Testis (tissue), 3 donors: Measurements from ENCODE around the gene PITPNC1. TPM values are rescaled to one million over a fixed set of nuclear protein-coding genes. Genes with fewer than 3 reads are reported as not detected.

Experiments
- DNase-seq: peaks from one replicate; pipeline ENCODE4 v3.0.0-alpha.2; 2019
- H3K27ac ChIP-seq, 2 donors: fragments of 200-600 bp; sonication (generic); one replicate each; pipeline ENCODE4 v1.5.1; 2019
- H3K27me3 ChIP-seq: fragments of 200-600 bp; sonication (generic); one replicate; pipeline ENCODE4 v1.5.1; 2019
- H3K36me3 ChIP-seq: fragments of 200-600 bp; sonication (generic); one replicate; pipeline ENCODE4 v1.5.1; 2017; ENCODE audit warnings: low read depth; ENCODE audit errors: missing control alignments
- H3K4me1 ChIP-seq: fragments of 200-600 bp; sonication (generic); one replicate; pipeline ENCODE4 v1.5.1; 2019
- H3K4me3 ChIP-seq, 2 donors: fragments of 200-600 bp; sonication (generic); one replicate each; pipeline ENCODE4 v1.5.1; 2017 to 2019
- H3K9me3 ChIP-seq: fragments of 200-600 bp; sonication (generic); one replicate; pipeline ENCODE4 v1.5.1; 2017
- POLR2A ChIP-seq: fragments of 450-650 bp; IDR thresholded peaks from one replicate; pipeline ENCODE4 v1.6.1; 2017; ENCODE audit warnings: antibody characterized with exemption, mild to moderate bottlenecking, moderate library complexity
- WGBS, 2 donors: methylation state at CpG; one replicate each; pipeline ENCODE4 v1.1.5; 2018; 5-methylcytosine and 5-hydroxymethylcytosine counted together
- intact Hi-C: fragments of 100-400 bp; cut with DNase I; formaldehyde crosslinking; loops from one replicate; pipeline ENCODE4 v1.15.1; 2023; ENCODE audit warnings: low total_unique reads
- polyA plus RNA-seq: library from polyadenylated mRNA; stranded (reverse); fragments of 350-450 nt; fragmentation: Illumina TruSeq; extraction: RNeasy Lipid Tissue Mini Kit (QIAGEN cat#74804); gene quantifications from one replicate; pipeline ENCODE4 v1.2.3, GENCODE V29; 2014; ENCODE audit warnings: low read depth, low replicate concordance; ENCODE audit not compliant: insufficient read depth
- total RNA-seq, 2 donors: library from RNA; depleted of rRNA; stranded (reverse); fragments of >200 nt; gene quantifications; one replicate each; pipeline ENCODE4 v1.2.3, GENCODE V29; 2016
- TF ChIP-seq, protein P1 (sequence below), 3 experiments: fragments of 450-650 bp in 2 of 3; fragments of 200-600 bp in 1 of 3; sonication (generic) in 1 of 3; IDR thresholded peaks; one replicate each; pipeline ENCODE4 v1.5.1; 2016 to 2019; ENCODE audit warnings: antibody characterized with exemption in 3 of 3, mild to moderate bottlenecking in 2 of 3, moderate library complexity in 1 of 3

The PITPNC1 gene
- total and polyA plus RNA-seq, 3 donors from 2014 or later = 8.3 to 12.8 (median 12.2) TPM

DNA sequence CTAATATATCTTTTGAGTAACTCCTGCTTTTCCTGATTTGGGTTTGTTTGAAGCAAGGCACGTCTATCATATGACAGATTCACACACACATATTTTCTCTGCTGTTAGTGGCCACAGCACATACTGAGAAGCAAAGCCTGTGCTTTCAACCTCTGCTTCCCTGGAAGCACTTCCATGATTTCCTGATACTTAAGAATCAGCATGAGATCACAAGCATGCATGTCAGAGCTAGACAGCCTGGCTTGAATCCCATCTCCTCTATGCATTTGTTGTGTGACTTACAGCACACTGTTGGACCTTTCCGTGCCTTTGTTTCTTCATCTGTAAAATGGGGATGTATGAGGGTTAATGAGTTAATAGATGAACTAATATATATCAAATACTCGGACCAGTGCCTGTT, 189.6 kb downstream of the PITPNC1 start:
- intact Hi-C loops = no loop called here
- no peak for TF ChIP-seq POLR2A
- TF ChIP-seq, protein P1, sequence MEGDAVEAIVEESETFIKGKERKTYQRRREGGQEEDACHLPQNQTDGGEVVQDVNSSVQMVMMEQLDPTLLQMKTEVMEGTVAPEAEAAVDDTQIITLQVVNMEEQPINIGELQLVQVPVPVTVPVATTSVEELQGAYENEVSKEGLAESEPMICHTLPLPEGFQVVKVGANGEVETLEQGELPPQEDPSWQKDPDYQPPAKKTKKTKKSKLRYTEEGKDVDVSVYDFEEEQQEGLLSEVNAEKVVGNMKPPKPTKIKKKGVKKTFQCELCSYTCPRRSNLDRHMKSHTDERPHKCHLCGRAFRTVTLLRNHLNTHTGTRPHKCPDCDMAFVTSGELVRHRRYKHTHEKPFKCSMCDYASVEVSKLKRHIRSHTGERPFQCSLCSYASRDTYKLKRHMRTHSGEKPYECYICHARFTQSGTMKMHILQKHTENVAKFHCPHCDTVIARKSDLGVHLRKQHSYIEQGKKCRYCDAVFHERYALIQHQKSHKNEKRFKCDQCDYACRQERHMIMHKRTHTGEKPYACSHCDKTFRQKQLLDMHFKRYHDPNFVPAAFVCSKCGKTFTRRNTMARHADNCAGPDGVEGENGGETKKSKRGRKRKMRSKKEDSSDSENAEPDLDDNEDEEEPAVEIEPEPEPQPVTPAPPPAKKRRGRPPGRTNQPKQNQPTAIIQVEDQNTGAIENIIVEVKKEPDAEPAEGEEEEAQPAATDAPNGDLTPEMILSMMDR (IDR thresholded peaks at IDR 0.05) = no peak
- DNase-seq = no peak

DNA sequence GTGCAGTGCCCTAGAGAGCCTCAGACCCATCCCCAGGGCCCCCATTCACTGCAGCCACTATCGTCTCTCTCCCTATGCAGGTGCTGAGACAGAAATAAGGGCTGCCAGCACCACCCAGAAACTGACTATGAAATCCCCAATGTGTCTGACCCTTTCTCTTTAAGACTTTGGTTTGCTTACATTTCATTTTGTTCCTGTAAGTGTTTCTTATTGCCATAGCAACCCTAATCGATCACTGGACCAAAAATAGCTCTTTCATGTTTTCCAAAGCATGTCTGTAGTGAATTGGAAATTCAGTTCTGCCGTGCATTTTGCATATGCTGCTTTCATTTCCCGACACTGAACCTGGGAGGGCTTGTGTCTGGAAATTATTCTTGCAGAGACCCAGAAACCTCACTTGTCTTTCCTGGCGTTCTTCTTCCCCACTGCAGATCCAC, 192.0 kb downstream of the PITPNC1 start:
- H3K9me3 ChIP-seq = no peaks in the 10 kb centered on the region
- no peaks in the 10 kb centered on the region for H3K4me1 ChIP-seq
- intact Hi-C loops = no loop called here
- H3K27ac ChIP-seq = no peak overlapping the region
- H3K4me3 ChIP-seq = no peak overlapping the region
- WGBS, 2 donors = 63 to 83% methylated on average over 5 of the region's 5 CpGs
- no peak for DNase-seq
- no peaks in the 10 kb centered on the region for H3K36me3 ChIP-seq
- no peaks in the 10 kb centered on the region for H3K27me3 ChIP-seq
- TF ChIP-seq POLR2A = no peak
- TF ChIP-seq, protein P1 (IDR thresholded peaks at IDR 0.05) = no peak

More for the DNA sequence above, 189.6 kb downstream of the PITPNC1 start:
- Histone ChIP-seq H3K9me3 (no peaks in the 10 kb centered on the region), H3K4me3 (no peak overlapping the region), H3K36me3 (no peaks in the 10 kb centered on the region), H3K4me1 (no peaks in the 10 kb centered on the region), H3K27ac (no peak overlapping the region), H3K27me3 (no peaks in the 10 kb centered on the region)
- 91% methylated on average over 3 of the region's 3 CpGs for WGBS, 2 donors

DNA sequence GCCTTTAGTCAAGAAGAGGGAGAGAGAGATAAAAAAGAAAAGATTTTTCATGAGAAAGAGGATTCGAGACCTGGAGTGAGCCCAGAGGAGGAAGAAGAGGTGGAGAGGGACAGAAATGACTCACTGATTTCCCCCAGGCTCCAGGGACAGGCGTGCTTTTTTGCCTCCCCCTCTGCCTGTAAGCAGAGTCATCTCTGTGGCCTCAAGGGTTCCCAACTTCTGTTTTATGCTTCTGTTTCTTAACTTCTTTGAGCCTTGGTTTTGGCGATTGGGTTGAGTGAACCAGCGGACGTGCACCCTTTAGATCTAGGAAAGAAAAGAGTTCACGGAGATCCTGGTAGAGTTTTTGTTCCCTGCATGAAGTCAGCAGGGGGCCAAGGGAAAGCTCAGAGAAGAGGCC, 192.8 kb downstream of the PITPNC1 start:
- Histone ChIP-seq H3K27me3 (no peaks in the 10 kb centered on the region), H3K27ac (no peak overlapping the region), H3K4me3 (no peak overlapping the region), H3K36me3 (no peaks in the 10 kb centered on the region), H3K9me3 (no peaks in the 10 kb centered on the region), H3K4me1 (no peaks in the 10 kb centered on the region)
- 87 to 91% methylated on average over 6 of the region's 6 CpGs for WGBS, 2 donors
- TF ChIP-seq, protein P1 (IDR thresholded peaks at IDR 0.05) = no peak
- no peak for TF ChIP-seq POLR2A
- no peak for DNase-seq
- intact Hi-C loops = no loop called here

DNA sequence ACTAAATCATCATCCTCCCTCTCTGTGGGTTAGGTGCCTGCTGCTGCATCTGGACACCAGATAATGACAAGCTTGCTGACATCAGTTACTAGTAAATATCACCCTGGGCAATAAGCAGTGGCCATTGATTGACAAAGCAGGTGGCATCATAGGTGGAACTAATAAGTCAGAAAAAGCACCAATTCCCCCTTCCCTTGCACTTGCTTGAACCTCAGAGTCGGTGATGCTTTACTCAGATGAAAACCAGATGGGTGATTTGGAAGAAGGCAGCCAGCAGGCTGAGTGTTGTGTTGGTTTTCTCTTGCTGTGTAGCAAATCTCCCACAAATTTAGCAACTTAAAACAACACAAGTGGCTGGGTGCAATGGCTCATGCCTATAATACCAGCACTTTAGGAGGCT, 193.7 kb downstream of the PITPNC1 start:
- 82 to 100% methylated on average over 1 of the region's 1 CpG for whole genome bisulfite sequencing, 2 donors
- no peak overlapping the region for H3K27ac ChIP-seq
- DNase-seq = no peak

DNA sequence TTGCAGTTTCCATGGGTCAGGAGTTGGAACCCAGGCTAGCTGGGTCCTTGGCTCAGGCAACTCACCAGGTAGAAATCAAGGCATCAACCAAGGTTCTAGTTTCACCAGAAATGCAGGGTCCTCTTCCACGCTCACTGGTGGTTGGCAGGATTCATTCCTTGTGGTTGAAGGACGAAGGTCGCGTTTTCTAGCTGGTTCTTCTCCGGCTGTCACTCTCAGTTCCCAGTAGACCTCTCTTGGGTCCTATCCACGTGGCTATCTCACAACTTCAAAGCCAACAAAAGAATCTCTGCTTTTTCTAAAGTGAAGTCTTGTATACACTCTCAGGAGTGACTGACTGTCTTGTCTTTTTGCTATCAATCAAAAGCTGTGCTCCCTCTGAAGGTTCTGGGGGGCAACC, 194.4 kb downstream of the PITPNC1 start:
- no peaks in the 10 kb centered on the region for H3K27me3 ChIP-seq
- WGBS, 2 donors = 82 to 88% methylated on average over 6 of the region's 6 CpGs
- TF ChIP-seq, protein P1 (IDR thresholded peaks at IDR 0.05) = no peak
- TF ChIP-seq POLR2A = no peak
- H3K27ac ChIP-seq = no peak overlapping the region
- no peak overlapping the region for H3K4me3 ChIP-seq
- H3K4me1 ChIP-seq = no peaks in the 10 kb centered on the region
- no peak for DNase-seq
- intact Hi-C loops = no loop called here
- no peaks in the 10 kb centered on the region for H3K36me3 ChIP-seq
- H3K9me3 ChIP-seq = no peaks in the 10 kb centered on the region

More for the DNA sequence above, 193.7 kb downstream of the PITPNC1 start:
- intact Hi-C loops = no loop called here
- Histone ChIP-seq H3K9me3 (no peaks in the 10 kb centered on the region), H3K27me3 (no peaks in the 10 kb centered on the region), H3K4me3 (no peak overlapping the region), H3K4me1 (no peaks in the 10 kb centered on the region), H3K36me3 (no peaks in the 10 kb centered on the region)
- TF ChIP-seq, protein P1 (IDR thresholded peaks at IDR 0.05) = no peak
- TF ChIP-seq POLR2A = no peak
